ENCODE results near the gene TYRO3.
"Not testable (repeated sequence)": the region's sequence is repeated elsewhere in the genome, so short reads cannot be mapped to it uniquely, and the experiment has no call there.

TYRO3 gene

DNA sequence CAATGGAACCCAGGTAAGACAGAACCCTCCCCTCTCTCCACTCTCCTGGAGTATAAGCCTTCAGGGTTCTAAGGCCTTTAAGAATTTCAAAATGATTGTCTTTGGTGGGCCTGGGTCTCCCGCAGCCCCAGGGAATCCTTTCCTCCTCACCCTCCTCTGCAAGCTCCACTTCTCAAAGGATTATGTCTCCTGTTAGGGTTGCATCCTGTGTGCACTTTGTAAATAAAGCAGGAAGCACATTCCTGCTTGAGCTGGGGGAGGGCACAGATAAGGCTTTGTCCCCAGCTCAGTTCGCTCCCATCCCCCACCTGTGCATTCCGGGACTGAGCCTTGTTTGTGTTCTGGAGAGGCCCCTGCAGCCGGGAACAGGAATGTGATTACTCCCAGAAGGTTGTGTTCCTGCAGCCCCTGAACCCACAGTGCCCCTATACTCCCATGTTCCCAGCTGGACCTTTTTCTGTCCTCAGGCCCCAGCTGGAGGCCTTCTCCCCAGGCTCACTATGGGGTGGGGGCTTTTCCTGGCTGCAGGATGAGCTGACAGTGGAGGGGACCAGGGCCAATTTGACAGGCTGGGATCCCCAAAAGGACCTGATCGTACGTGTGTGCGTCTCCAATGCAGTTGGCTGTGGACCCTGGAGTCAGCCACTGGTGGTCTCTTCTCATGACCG is 9.5 kb downstream of the TYRO3 start:
- TF ChIP-seq, protein P1, sequence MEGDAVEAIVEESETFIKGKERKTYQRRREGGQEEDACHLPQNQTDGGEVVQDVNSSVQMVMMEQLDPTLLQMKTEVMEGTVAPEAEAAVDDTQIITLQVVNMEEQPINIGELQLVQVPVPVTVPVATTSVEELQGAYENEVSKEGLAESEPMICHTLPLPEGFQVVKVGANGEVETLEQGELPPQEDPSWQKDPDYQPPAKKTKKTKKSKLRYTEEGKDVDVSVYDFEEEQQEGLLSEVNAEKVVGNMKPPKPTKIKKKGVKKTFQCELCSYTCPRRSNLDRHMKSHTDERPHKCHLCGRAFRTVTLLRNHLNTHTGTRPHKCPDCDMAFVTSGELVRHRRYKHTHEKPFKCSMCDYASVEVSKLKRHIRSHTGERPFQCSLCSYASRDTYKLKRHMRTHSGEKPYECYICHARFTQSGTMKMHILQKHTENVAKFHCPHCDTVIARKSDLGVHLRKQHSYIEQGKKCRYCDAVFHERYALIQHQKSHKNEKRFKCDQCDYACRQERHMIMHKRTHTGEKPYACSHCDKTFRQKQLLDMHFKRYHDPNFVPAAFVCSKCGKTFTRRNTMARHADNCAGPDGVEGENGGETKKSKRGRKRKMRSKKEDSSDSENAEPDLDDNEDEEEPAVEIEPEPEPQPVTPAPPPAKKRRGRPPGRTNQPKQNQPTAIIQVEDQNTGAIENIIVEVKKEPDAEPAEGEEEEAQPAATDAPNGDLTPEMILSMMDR (IDR thresholded peaks at IDR 0.05; ENCODE audit: low read depth, low read length, missing control alignments) = no peak
- DNase-seq (ENCODE audit: low read depth) = no peak
- no peak overlapping the region for H3K4me3 ChIP-seq (ENCODE audit: low read depth, low read length)

DNA sequence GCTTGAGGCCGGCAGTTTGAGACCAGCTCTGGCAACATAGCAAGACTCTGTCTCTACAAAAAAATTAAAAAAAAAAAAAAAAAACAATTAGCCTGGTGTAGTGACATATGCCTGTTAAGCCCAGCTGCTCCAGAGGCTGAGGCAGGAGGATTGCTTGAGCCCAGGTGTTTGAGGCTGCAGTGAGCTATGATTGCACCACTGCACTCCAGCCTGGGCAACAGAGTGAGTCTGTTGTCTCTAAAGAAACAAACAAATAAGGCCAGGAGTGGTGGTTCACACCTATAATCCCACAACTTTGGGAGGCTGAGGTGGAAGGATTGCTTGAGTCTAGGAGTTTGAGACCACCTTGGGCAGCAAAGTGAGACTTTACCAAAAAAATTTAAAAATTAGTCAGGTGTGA is 10.2 kb downstream of the TYRO3 start:
- not testable (repeated sequence) for DNase-seq (ENCODE audit: low read depth); H3K4me3 ChIP-seq (ENCODE audit: low read depth, low read length)

DNA sequence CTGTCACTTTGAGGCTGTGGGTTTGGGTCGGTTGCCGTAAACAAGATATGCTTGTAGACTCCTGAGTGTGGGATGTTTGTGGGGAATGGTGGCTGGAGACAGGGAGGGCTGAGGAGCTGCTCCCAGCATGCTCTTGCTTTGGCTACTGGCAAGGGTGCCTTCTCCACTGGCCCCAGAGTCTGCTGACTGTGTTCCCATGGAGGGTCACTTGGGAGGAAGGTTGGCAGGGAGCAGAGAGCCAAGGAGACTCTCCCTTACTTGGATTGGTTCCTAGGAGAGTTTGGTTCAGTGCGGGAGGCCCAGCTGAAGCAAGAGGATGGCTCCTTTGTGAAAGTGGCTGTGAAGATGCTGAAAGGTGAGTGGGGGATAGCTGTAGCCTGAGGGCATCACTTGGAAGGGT is 11.8 kb downstream of the TYRO3 start:
- TF ChIP-seq, protein P1 (IDR thresholded peaks at IDR 0.05; ENCODE audit: low read depth, low read length, missing control alignments) = no peak
- H3K4me3 ChIP-seq (ENCODE audit: low read depth, low read length) = no peak overlapping the region
- DNase-seq (ENCODE audit: low read depth) = no peak

DNA sequence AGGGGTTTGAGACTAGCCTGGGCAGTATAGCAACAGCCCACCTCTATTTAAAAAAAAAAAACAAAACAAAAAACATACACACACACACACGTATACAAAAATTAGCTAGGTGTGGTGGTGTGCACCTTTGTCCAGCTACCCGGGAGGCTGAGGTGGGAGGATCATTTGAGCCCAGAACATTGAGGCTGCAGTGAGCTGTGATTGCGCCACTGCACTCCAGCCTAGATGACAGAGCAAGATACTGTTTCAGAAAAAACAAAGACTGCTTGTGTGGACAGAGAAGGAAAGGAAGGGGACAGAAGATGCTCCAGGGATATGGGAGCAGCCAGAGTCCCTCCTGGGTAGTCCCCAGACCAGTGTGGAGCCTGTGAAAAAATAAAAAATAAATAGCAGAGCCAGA is 12.9 kb downstream of the TYRO3 start:
- no peak overlapping the region for H3K4me3 ChIP-seq (ENCODE audit: low read depth, low read length)
- no peak for DNase-seq (ENCODE audit: low read depth)
- TF ChIP-seq, protein P1 (IDR thresholded peaks at IDR 0.05; ENCODE audit: low read depth, low read length, missing control alignments) = no peak

DNA sequence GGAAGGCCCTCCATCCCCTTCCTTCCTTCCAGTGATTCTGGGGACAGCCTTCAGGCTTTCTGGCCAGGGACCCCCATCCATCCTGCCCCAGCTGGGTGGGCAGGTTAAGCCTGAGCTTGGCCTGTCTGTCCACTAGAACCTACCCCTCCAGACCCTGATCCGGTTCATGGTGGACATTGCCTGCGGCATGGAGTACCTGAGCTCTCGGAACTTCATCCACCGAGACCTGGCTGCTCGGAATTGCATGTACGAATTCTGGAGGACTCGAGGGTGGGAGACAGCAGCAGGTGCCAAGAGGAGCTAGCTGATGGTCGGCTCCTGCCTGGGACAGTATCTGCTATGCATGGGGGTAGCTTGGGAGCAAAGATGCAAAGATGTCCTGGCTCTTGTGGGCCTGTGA is 13.9 kb downstream of the TYRO3 start:
- no peak for DNase-seq (ENCODE audit: low read depth)
- TF ChIP-seq, protein P1 (IDR thresholded peaks at IDR 0.05; ENCODE audit: low read depth, low read length, missing control alignments) = no peak
- no peak overlapping the region for H3K4me3 ChIP-seq (ENCODE audit: low read depth, low read length)

DNA sequence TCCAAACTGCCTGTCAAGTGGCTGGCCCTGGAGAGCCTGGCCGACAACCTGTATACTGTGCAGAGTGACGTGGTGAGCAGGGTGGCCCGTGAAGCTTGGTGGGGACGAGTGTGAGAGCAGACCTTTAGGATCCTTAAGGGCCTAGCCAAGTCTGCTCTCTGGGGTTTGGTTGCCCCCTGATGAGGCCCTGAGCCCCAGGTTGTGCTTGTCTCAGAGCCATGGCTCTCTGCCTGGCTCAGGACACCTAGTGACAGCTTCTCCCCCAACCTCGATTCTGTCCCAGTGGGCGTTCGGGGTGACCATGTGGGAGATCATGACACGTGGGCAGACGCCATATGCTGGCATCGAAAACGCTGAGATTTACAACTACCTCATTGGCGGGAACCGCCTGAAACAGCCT is 14.4 kb downstream of the TYRO3 start:
- TF ChIP-seq, protein P1 (IDR thresholded peaks at IDR 0.05; ENCODE audit: low read depth, low read length, missing control alignments) = no peak
- H3K4me3 ChIP-seq (ENCODE audit: low read depth, low read length) = no peak overlapping the region
- DNase-seq (ENCODE audit: low read depth) = no peak

DNA sequence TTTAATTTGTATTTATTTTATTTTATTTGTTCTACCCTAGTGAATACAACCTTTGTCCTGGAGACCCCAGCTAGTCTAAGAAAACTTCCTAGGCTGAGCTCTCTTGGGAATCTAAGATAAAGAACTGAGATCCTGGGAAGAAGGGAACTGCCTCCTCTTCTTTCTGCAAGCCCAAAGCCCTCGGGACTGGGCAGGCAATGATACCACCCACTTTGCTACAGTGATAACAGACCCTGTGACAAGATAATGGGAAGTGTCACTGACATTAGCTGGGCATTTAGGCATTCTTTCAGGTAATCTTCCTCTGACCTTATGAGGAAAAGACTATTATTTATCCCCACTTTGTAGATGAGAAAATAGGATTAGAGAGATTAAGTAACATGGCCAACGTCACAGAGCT is 15.1 kb downstream of the TYRO3 start:
- no peak overlapping the region for H3K4me3 ChIP-seq (ENCODE audit: low read depth, low read length)
- DNase-seq (ENCODE audit: low read depth) = no peak
- TF ChIP-seq, protein P1 (IDR thresholded peaks at IDR 0.05; ENCODE audit: low read depth, low read length, missing control alignments) = no peak

Data from GM12864 (cell line).